Esophagus squamous epithelium (tissue), 5 donors: ENCODE measurements around the gene XIRP2. TPM values are rescaled to one million over a fixed set of nuclear protein-coding genes. Genes with fewer than 3 reads are reported as not detected.

Source experiments
- DNase-seq: peaks from one replicate; lab custom pipeline; 2025; lab: John Stamatoyannopoulos, UW
- H3K27ac ChIP-seq, 4 donors: fragments of 200-600 bp; sonication (generic); one replicate each; pipeline ENCODE4 v1.5.1; 2016 to 2019; ENCODE audit warnings: mild to moderate bottlenecking in 1 of 4
- H3K27me3 ChIP-seq, 4 donors: fragments of 200-600 bp; sonication (generic); 1 replicate in 3 of 4; 2 replicates in 1 of 4; pipeline versions ENCODE4 v1.5.1 to v1.6.0; 2017 to 2021; ENCODE audit warnings: antibody characterized with exemption in 1 of 4
- H3K36me3 ChIP-seq, 3 donors: fragments of 200-600 bp; sonication (generic); one replicate each; pipeline ENCODE4 v1.5.1; 2016 to 2019
- H3K4me1 ChIP-seq, 3 donors: fragments of 200-600 bp; sonication (generic); one replicate each; pipeline ENCODE4 v1.5.1; 2017 to 2019
- H3K4me3 ChIP-seq, 4 donors: fragments of 200-600 bp; sonication (generic); 1 replicate in 3 of 4; 2 replicates in 1 of 4; pipeline ENCODE4 v1.5.1; 2016 to 2019; ENCODE audit warnings: mild to moderate bottlenecking in 2 of 4, moderate library complexity in 1 of 4
- H3K9me3 ChIP-seq, 3 donors: fragments of 200-600 bp; sonication (generic); one replicate each; pipeline ENCODE4 v1.5.1; 2016 to 2019
- POLR2A ChIP-seq, 4 donors: fragments of 450-650 bp; IDR thresholded peaks; one replicate each; pipeline ENCODE4 v1.6.1; 2017; ENCODE audit warnings: antibody characterized with exemption in 4 of 4, mild to moderate bottlenecking in 4 of 4, moderate library complexity in 3 of 4
- WGBS, 2 donors: methylation state at CpG; one replicate each; pipeline ENCODE4 v1.1.5; 2018; 5-methylcytosine and 5-hydroxymethylcytosine counted together
- intact Hi-C: fragments of 100-400 bp; cut with DNase I; formaldehyde crosslinking; loops from one replicate; pipeline ENCODE4 v1.15.0; 2022
- total RNA-seq, 4 donors: library from RNA; depleted of rRNA; stranded (reverse); fragments of >200 nt; gene quantifications; one replicate each; pipeline ENCODE4 v1.1.0, GENCODE V29; 2016
- TF ChIP-seq, protein P1 (sequence below), 6 experiments: fragments of 450-650 bp in 4 of 6; fragments of 200-600 bp in 2 of 6; sonication (generic) in 2 of 6; IDR thresholded peaks; one replicate each; pipeline ENCODE4 v1.5.1; 2016 to 2019; ENCODE audit warnings: antibody characterized with exemption in 6 of 6, mild to moderate bottlenecking in 4 of 6, moderate library complexity in 4 of 6
- donor health status: DM: yes; HTN: yes; CAD: no.

Gene XIRP2
- total RNA-seq, 4 donors from 2014 or later: 0.03 TPM; not detected in 3

- no peaks in the 10 kb centered on the region for H3K36me3 ChIP-seq
- H3K27ac ChIP-seq: no peak overlapping the region
- no peaks in the 10 kb centered on the region for H3K4me1 ChIP-seq
- no peaks in the 10 kb centered on the region for H3K27me3 ChIP-seq
- DNase-seq: no peak
- intact Hi-C loops: no loop called here
- H3K9me3 ChIP-seq: no peaks in the 10 kb centered on the region
- TF ChIP-seq POLR2A (IDR thresholded peaks at IDR 0.05): no peak
- TF ChIP-seq, protein P1, sequence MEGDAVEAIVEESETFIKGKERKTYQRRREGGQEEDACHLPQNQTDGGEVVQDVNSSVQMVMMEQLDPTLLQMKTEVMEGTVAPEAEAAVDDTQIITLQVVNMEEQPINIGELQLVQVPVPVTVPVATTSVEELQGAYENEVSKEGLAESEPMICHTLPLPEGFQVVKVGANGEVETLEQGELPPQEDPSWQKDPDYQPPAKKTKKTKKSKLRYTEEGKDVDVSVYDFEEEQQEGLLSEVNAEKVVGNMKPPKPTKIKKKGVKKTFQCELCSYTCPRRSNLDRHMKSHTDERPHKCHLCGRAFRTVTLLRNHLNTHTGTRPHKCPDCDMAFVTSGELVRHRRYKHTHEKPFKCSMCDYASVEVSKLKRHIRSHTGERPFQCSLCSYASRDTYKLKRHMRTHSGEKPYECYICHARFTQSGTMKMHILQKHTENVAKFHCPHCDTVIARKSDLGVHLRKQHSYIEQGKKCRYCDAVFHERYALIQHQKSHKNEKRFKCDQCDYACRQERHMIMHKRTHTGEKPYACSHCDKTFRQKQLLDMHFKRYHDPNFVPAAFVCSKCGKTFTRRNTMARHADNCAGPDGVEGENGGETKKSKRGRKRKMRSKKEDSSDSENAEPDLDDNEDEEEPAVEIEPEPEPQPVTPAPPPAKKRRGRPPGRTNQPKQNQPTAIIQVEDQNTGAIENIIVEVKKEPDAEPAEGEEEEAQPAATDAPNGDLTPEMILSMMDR (IDR thresholded peaks at IDR 0.05): no peak
- H3K4me3 ChIP-seq: no peak overlapping the region
- 54 to 61% methylated on average over 3 of the region's 3 CpGs for WGBS, 2 donors
Measured at GRCh38 chr2:167126165-167126564, 237.9 kb downstream of the XIRP2 start.

- H3K27ac ChIP-seq: no peak overlapping the region
- TF ChIP-seq, protein P1 (IDR thresholded peaks at IDR 0.05): no peak
- TF ChIP-seq POLR2A (IDR thresholded peaks at IDR 0.05): no peak
- H3K9me3 ChIP-seq: no peaks in the 10 kb centered on the region
- no peak overlapping the region for H3K4me3 ChIP-seq
- WGBS, 2 donors: 0 to 7% methylated on average over 1 of the region's 1 CpG
- intact Hi-C loops: no loop called here
- DNase-seq: no peak
- no peaks in the 10 kb centered on the region for H3K27me3 ChIP-seq
- no peaks in the 10 kb centered on the region for H3K36me3 ChIP-seq
- H3K4me1 ChIP-seq: no peaks in the 10 kb centered on the region
Measured at GRCh38 chr2:167127135-167127534, 238.9 kb downstream of the XIRP2 start.

DNA sequence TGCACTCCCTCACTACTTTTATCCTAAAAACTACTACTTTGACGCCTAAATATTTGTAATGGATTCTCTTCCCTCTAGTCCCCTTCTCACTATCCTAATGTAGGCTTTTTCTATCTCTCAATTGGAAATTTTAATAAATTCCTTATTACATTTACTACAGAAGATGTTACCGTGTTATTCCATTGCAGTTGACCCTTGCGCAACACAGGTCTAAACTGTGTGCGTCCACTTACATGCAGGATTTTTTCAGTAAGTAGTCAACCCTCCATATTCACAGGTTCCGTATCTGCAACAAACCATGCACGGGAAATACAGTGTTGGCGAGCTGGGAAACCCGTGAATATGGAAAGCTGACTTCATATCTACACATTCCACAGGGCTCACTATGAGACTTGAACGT lies 239.8 kb downstream of the XIRP2 start:
- intact Hi-C loops: no loop called here
- no peaks in the 10 kb centered on the region for H3K27me3 ChIP-seq

DNA sequence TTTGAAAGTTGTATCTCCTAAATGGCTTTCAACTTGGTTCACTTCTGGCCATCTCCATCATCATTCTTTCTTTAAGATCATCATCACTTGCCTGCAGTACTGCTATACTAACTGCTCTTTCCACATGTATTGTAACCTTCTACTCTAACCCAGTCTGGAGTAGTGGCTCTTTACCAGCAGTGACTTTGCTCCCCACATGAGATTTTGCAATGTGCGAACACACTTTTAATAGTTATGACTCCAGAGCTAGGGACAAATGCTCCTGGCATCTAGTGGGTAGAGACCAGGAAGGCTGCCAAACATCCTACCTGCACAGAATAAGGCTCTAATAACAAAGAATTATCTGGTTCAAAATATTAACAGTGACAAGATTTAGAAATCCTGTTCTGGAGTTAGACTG lies 243.8 kb downstream of the XIRP2 start:
- DNase-seq: no peak
- no peaks in the 10 kb centered on the region for H3K9me3 ChIP-seq
- no peak overlapping the region for H3K4me3 ChIP-seq
- intact Hi-C loops: no loop called here
- no peaks in the 10 kb centered on the region for H3K27me3 ChIP-seq
- H3K36me3 ChIP-seq: no peaks in the 10 kb centered on the region
- H3K4me1 ChIP-seq: no peaks in the 10 kb centered on the region
- no peak for TF ChIP-seq POLR2A (IDR thresholded peaks at IDR 0.05)
- TF ChIP-seq, protein P1 (IDR thresholded peaks at IDR 0.05): no peak
- 100% methylated on average over 1 of the region's 1 CpG for WGBS, 2 donors
- H3K27ac ChIP-seq: no peak overlapping the region

More for the DNA sequence above, 239.8 kb downstream of the XIRP2 start:
- Histone ChIP-seq H3K36me3 (no peaks in the 10 kb centered on the region), H3K9me3 (no peaks in the 10 kb centered on the region), H3K4me1 (no peaks in the 10 kb centered on the region), H3K4me3 (no peak overlapping the region), H3K27ac (no peak overlapping the region)
- 94 to 95% methylated on average over 9 of the region's 9 CpGs for WGBS, 2 donors
- TF ChIP-seq POLR2A (IDR thresholded peaks at IDR 0.05): no peak
- TF ChIP-seq, protein P1 (IDR thresholded peaks at IDR 0.05): no peak
- no peak for DNase-seq

GRCh38 chr2:167132906-167133555 lies 244.8 kb downstream of the XIRP2 start:
- H3K4me3 ChIP-seq: no peak overlapping the region
- H3K36me3 ChIP-seq: no peaks in the 10 kb centered on the region
- 56 to 63% methylated on average over 3 of the region's 3 CpGs for WGBS, 2 donors
- no peaks in the 10 kb centered on the region for H3K9me3 ChIP-seq
- no peaks in the 10 kb centered on the region for H3K4me1 ChIP-seq
- TF ChIP-seq, protein P1 (IDR thresholded peaks at IDR 0.05): no peak
- no peak for TF ChIP-seq POLR2A (IDR thresholded peaks at IDR 0.05)
- no peaks in the 10 kb centered on the region for H3K27me3 ChIP-seq
- no peak for DNase-seq
- no peak overlapping the region for H3K27ac ChIP-seq
- intact Hi-C loops: no loop called here
